K562 (cell line): ENCODE results near the gene MAK. TPM values are rescaled to one million over a fixed set of nuclear protein-coding genes. Genes with fewer than 3 reads are reported as not detected.

Experiments
- ATAC-seq: fragments of 200-7000 bp; cut with Tn5 transposase; 3 replicates; pipeline ENCODE4 v1.9.1; 2020; ENCODE audit warnings: moderate library complexity
- BruUV-seq: library from RNA; stranded (reverse); fragments of 400-500 nt; replicated peaks from 2 replicates; lab custom pipeline; 2021; lab: Mats Ljungman, UMichigan
- CTCF ChIA-PET: fragments of 300-600 bp; formaldehyde crosslinking; extraction: SDS; loops from one replicate; lab custom pipeline; 2021; ENCODE audit warnings: low intra/inter-chr PET ratio; lab: Yijun Ruan, JAX
- POLR2A ChIA-PET: fragments of 300-600, 350-650 bp; sonication (Branson Sonifier 250); formaldehyde crosslinking; extraction: SDS; loops from one replicate; lab custom pipeline; 2021; ENCODE audit warnings: antibody characterized with exemption, inconsistent platforms; lab: Yijun Ruan, JAX
- DNase-seq, 4 experiments: peaks; one replicate each; pipeline versions ENCODE4 v3.0.0 to v3.0.0-alpha.2; 2011 to 2018; ENCODE audit warnings: low spot score in 3 of 4, mixed read lengths in 3 of 4; ENCODE audit errors: extremely low read depth in 1 of 4
- FAIRE-seq: peaks from 2 replicates; lab custom pipeline; 2011; peaks lifted over from hg19 to GRCh38; lab: Jason Lieb, UNC
- H2AFZ ChIP-seq: 2 replicates; pipeline ENCODE4 v1.6.0; 2011; ENCODE audit warnings: low read depth, low read length, control low read depth, inconsistent platforms
- H3K27ac ChIP-seq: fragments of 200-600 bp; 3 replicates; pipeline ENCODE4 v1.8.0; 2011; ENCODE audit warnings: low read depth, mild to moderate bottlenecking, control low read depth, inconsistent platforms, low read length, moderate library complexity, mixed read lengths; ENCODE audit errors: extremely low read depth
- H3K27me3 ChIP-seq, 2 experiments: fragments of 300-600 bp in 1 of 2; 2 replicates in 1 of 2; 3 replicates in 1 of 2; pipeline versions ENCODE4 v1.6.0 to v1.8.0; 2011; ENCODE audit warnings: inconsistent platforms in 2 of 2, low read length in 2 of 2, mild to moderate bottlenecking in 1 of 2, mixed read lengths in 1 of 2, moderate library complexity in 1 of 2; ENCODE audit not compliant: control insufficient read depth in 2 of 2, insufficient read depth in 2 of 2
- H3K36me3 ChIP-seq: fragments of 300-600 bp; 3 replicates; pipeline ENCODE4 v1.8.0; 2011; ENCODE audit warnings: mild to moderate bottlenecking, low read length, inconsistent platforms; ENCODE audit not compliant: control insufficient read depth, insufficient read depth
- H3K4me1 ChIP-seq, 2 experiments: fragments of 200-600 bp in 1 of 2; replicated peaks in 1 of 2; 2 replicates in 1 of 2; 3 replicates in 1 of 2; pipeline versions ENCODE4 v1.5.1 to v1.8.0; 2011; ENCODE audit warnings: inconsistent platforms in 2 of 2, low read length in 2 of 2, mild to moderate bottlenecking in 1 of 2, mixed read lengths in 1 of 2, moderate library complexity in 1 of 2; ENCODE audit not compliant: control insufficient read depth in 2 of 2, insufficient read depth in 2 of 2
- H3K4me2 ChIP-seq: 2 replicates; pipeline ENCODE4 v1.6.1; 2011; ENCODE audit warnings: low read length, control low read depth, inconsistent platforms, mixed read lengths; ENCODE audit not compliant: insufficient read depth
- H3K4me3 ChIP-seq: fragments of 200-600 bp; sonication (generic), shearing (Covaris generic); 2 replicates; pipeline ENCODE4 v1.5.1; 2016; ENCODE audit warnings: control low read depth, inconsistent platforms
- H3K79me2 ChIP-seq: fragments of 200-600 bp; 3 replicates; pipeline ENCODE4 v1.8.0; 2011; ENCODE audit warnings: low read length, inconsistent platforms; ENCODE audit not compliant: control insufficient read depth, insufficient read depth
- H3K9ac ChIP-seq, 2 experiments: 2 replicates each; pipeline versions ENCODE4 v1.6.0 to v1.6.1; 2011; ENCODE audit warnings: low read depth in 2 of 2, low read length in 2 of 2, control low read depth in 1 of 2, inconsistent platforms in 1 of 2, mild to moderate bottlenecking in 1 of 2, mixed read lengths in 1 of 2; ENCODE audit not compliant: insufficient read depth in 1 of 2
- H3K9me1 ChIP-seq: one replicate; pipeline ENCODE4 v1.6.0; 2011; ENCODE audit warnings: inconsistent platforms, mild to moderate bottlenecking, low read length, moderate library complexity; ENCODE audit not compliant: control insufficient read depth, insufficient read depth
- H3K9me3 ChIP-seq: replicated peaks from 2 replicates; pipeline ENCODE4 v1.5.1; 2011; ENCODE audit warnings: low read depth, low read length, inconsistent platforms; ENCODE audit not compliant: control insufficient read depth, insufficient read depth
- H4K20me1 ChIP-seq: replicated peaks from 2 replicates; pipeline ENCODE4 v1.6.1; 2011; ENCODE audit warnings: low read length, inconsistent platforms, mixed read lengths; ENCODE audit not compliant: control insufficient read depth, insufficient read depth
- ELF1 ChIP-seq: fragments of 200-800 bp; sonication (Bioruptor generic); IDR thresholded peaks from 2 replicates; pipeline ENCODE4 v1.6.1; 2016; ENCODE audit warnings: missing genetic modification characterization, missing compliant biosample characterization
- FOXM1 ChIP-seq, 2 experiments: fragments of 450-650 bp in 1 of 2; sonication (generic) in 1 of 2; formaldehyde crosslinking in 1 of 2; IDR thresholded peaks; 2 replicates each; pipeline versions ENCODE4 v1.6.1 to v1.9.0; 2017 to 2022; ENCODE audit warnings: low read depth in 2 of 2, mild to moderate bottlenecking in 2 of 2, missing genetic modification reagents in 1 of 2, moderate library complexity in 1 of 2
- HBP1 ChIP-seq: fragments of 450-650 bp; formaldehyde crosslinking; IDR thresholded peaks from 2 replicates; pipeline ENCODE4 v1.4.0; 2022; ENCODE audit warnings: missing genetic modification characterization
- HDAC3 ChIP-seq: fragments of 450-650 bp; IDR thresholded peaks from 2 replicates; pipeline ENCODE4 v1.6.1; 2018; ENCODE audit warnings: borderline replicate concordance, mild to moderate bottlenecking, moderate library complexity; ENCODE audit not compliant: partially characterized antibody
- KDM1A ChIP-seq, 2 experiments: fragments of 450-650 bp; IDR thresholded peaks; 2 replicates each; pipeline ENCODE4 v1.6.1; 2016; ENCODE audit warnings: mild to moderate bottlenecking in 2 of 2
- MIER1 ChIP-seq: fragments of 450-650 bp; IDR thresholded peaks from 2 replicates; pipeline ENCODE4 v1.6.1; 2016; ENCODE audit warnings: antibody characterized with exemption, mild to moderate bottlenecking, low read depth
- NR4A1 ChIP-seq, 2 experiments: fragments of 250-450 bp in 1 of 2; fragments of 450-650 bp in 1 of 2; sonication (Bioruptor Pico) in 1 of 2; IDR thresholded peaks; 2 replicates each; pipeline versions ENCODE4 v1.4.0 to v1.6.1; 2016 to 2020; ENCODE audit warnings: mild to moderate bottlenecking in 2 of 2, missing compliant biosample characterization in 1 of 2, missing genetic modification characterization in 1 of 2, moderate library complexity in 1 of 2
- PREB ChIP-seq: sonication (generic); formaldehyde crosslinking; IDR thresholded peaks from 2 replicates; pipeline ENCODE4 v1.8.1; 2023; ENCODE audit warnings: mild to moderate bottlenecking, missing genetic modification reagents
- TFAP4 ChIP-seq: sonication (generic); formaldehyde crosslinking; IDR thresholded peaks from 2 replicates; pipeline ENCODE4 v1.8.0; 2022; ENCODE audit warnings: missing genetic modification reagents, mild to moderate bottlenecking, moderate library complexity, borderline replicate concordance
- ZNF592 ChIP-seq: fragments of 450-650 bp; IDR thresholded peaks from 2 replicates; pipeline ENCODE4 v1.6.1; 2017; ENCODE audit warnings: antibody characterized with exemption, mild to moderate bottlenecking
- WGBS: fragments of 100-300 bp; shearing (Covaris generic); methylation state at CpG from one replicate; pipeline ENCODE4 v1.1.6; 2016; ENCODE audit warnings: low coverage, mixed read lengths; ENCODE audit not compliant: insufficient coverage; ENCODE audit errors: missing lambda C conversion rate; 5-methylcytosine and 5-hydroxymethylcytosine counted together
- in situ Hi-C: fragments of 300-500 bp; cut with MboI; formaldehyde crosslinking; loops from 4 replicates; pipeline ENCODE4 v1.15.0; 2018; ENCODE audit warnings: inconsistent platforms, mixed read lengths
- intact Hi-C: fragments of 100-400 bp; cut with micrococcal nuclease; formaldehyde crosslinking; loops from 2 replicates; pipeline ENCODE4 v1.14.2; 2022
- polyA plus RNA-seq, 8 experiments: library from polyadenylated mRNA; depleted of rRNA in 4 of 8; stranded (reverse) in 5 of 8; unstranded in 3 of 8; fragments of >200 nt; fragmentation: Nextera tagmentation in 2 of 8; fragmentation: Illumina TruSeq in 1 of 8; extraction: Ambion mirVana in 2 of 8; extraction: Trizol in 1 of 8; gene quantifications; 2 replicates each; pipeline versions ENCODE4 v1.2.1 to v1.2.3, GENCODE V29; 2011 to 2014; ENCODE audit warnings: inconsistent platforms in 1 of 8, missing spikeins in 1 of 8
- total RNA-seq, 7 experiments: library from RNA; depleted of rRNA in 6 of 7; stranded (reverse); fragments of >200 nt in 6 of 7; fragmentation: Illumina TruSeq in 2 of 7; extraction: Trizol in 2 of 7; gene quantifications; 2 replicates each; pipeline versions ENCODE4 v1.2.1 to v1.2.3, GENCODE V29; 2011 to 2021; ENCODE audit warnings: low replicate concordance in 1 of 7

Gene MAK
- total and polyA plus RNA-seq, 9 of the 15 experiments (the other 6 are each of a cell fraction or from before 2014, with no cell fraction given): 0.25 to 1.1 (median 0.53) TPM

- TF ChIP-seq ZNF592 (peak; percentile 82; the same call in 1 of the 2 replicates), NR4A1 (CRISPR knock-in tag; IDR thresholded peaks at IDR 0.05) (0 out of 2 replicates have a peak, but pooled peaks have one; percentile 38), NR4A1 (tag; IDR thresholded peaks at IDR 0.05) (no peak)
Measured at GRCh38 chr6:10722570-10722819, 115.8 kb downstream of the MAK start (continued).

GRCh38 chr6:10721850-10722569 is 116.3 kb downstream of the MAK start:
- H3K9ac ChIP-seq: peak overlapping the region; percentile 85 to 92; a peak in 3 of 4 replicates
- FAIRE-seq (no peak), ATAC-seq (no peak), DNase-seq (no peak)
- intact Hi-C loops (loop anchor here (1.0 to 2.0 kb wide), 3 partner anchors 25 to 165 kb away; partner anchors contain the start of genes SYCP2L and TMEM14B), in situ Hi-C loops (no loop called here)
- peak overlapping the region; percentile 88 for H3K27ac ChIP-seq
- H3K36me3 ChIP-seq: peaks cover 20% of the 10 kb centered on the region; the same call in 2 of the 3 replicates
- H3K79me2 ChIP-seq: peaks cover 36% of the 10 kb centered on the region
- 69% methylated on average over 11 of the region's 11 CpGs for WGBS
- CTCF ChIA-PET: no interaction called here
- peak overlapping the region; percentile 90 for H2AFZ ChIP-seq
- peaks cover 13% of the 10 kb centered on the region for H3K9me3 ChIP-seq
- no peaks in the 10 kb centered on the region for H3K27me3 ChIP-seq
- peak overlapping the region; percentile 79 for H3K4me2 ChIP-seq
- H4K20me1 ChIP-seq: no peaks in the 10 kb centered on the region
- no TSS peak for BruUV-seq
- no peaks in the 10 kb centered on the region for H3K9me1 ChIP-seq
- H3K4me1 ChIP-seq: peaks cover 39 to 44% of the 10 kb centered on the region in 2 experiments
- POLR2A ChIA-PET: interaction anchor here (0.6 to 4.0 kb wide), 15 partner anchors 9 to 1380 kb away, joined by 3 to 48 read pairs (median 4); partner anchors contain the start of genes C6orf52, PAK1IP1 and TMEM14B
- peak overlapping the region; percentile 64 for H3K4me3 ChIP-seq
- TF ChIP-seq HBP1 (CRISPR knock-in tag): 0 out of 2 replicates have a peak, but pooled peaks have one; percentile 2
- peak; percentile 4; the same call in 1 of the 2 replicates for TF ChIP-seq ELF1 (tag)
- 0 out of 2 replicates have a peak, but pooled peaks have one; percentile 26 for TF ChIP-seq MIER1
- TF ChIP-seq HDAC3: no peak
- peak in 1 of 2 experiments; percentile 28; a peak in 1 of 4 replicates for TF ChIP-seq KDM1A (IDR thresholded peaks at IDR 0.05)
- TF ChIP-seq PREB (CRISPR knock-in tag): no peak
- TF ChIP-seq TFAP4 (CRISPR knock-in tag): no peak
- no peak for TF ChIP-seq FOXM1 (IDR thresholded peaks at IDR 0.05; ENCODE audit: low read depth)
- no peak for TF ChIP-seq FOXM1 (CRISPR knock-in tag; IDR thresholded peaks at IDR 0.05; ENCODE audit: low read depth)
